T-helper 1 cell treated with Interleukin-12 subunit alpha and Interleukin-12 subunit beta and Interleukin-4 antibody, amounts not matched to agents 30 μg/mL and 1 μg/mL, for 36 hours (primary cell): Measurements from ENCODE around the gene RC3H1.

Experiments
- H3K27ac Mint-ChIP-seq: one replicate; pipeline ENCODE4 v1.8.0; 2021; ENCODE audit warnings: mild to moderate bottlenecking, mixed read lengths
- H3K27me3 Mint-ChIP-seq: one replicate; pipeline ENCODE4 v1.8.0; 2021; ENCODE audit warnings: low read depth, mixed read lengths
- H3K36me3 Mint-ChIP-seq: one replicate; pipeline ENCODE4 v1.8.0; 2021; ENCODE audit warnings: low read depth, mixed read lengths
- H3K4me1 Mint-ChIP-seq: one replicate; pipeline ENCODE4 v1.8.0; 2021; ENCODE audit warnings: low read depth, mixed read lengths
- H3K4me3 Mint-ChIP-seq: one replicate; pipeline ENCODE4 v1.8.0; 2021; ENCODE audit warnings: mild to moderate bottlenecking, moderate library complexity, mixed read lengths
- H3K9me3 Mint-ChIP-seq: one replicate; pipeline ENCODE4 v1.8.0; 2021; ENCODE audit warnings: mixed read lengths

The RC3H1 gene

DNA sequence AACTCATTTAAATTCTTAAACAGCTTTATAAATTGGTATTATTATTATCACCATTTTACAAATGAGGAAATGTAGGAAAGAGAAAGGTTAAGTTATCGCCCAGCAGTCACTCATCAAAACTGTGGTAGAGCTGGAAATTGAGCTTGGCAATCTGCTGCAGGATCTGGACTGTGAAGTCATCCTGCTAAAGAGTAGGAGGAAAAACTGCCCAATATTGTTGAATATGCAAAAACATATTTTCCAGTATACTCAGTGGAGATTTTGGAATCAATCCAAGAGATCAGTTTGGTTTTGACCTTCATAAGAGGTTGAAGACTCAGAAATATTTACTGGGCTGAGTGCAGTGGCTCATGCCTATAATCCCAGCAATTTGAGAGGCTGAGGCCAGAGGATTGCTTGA is 16.9 kb upstream of the RC3H1 start:
- no peaks in the 10 kb centered on the region for H3K4me1 Mint-ChIP-seq
- no peak overlapping the region for H3K4me3 Mint-ChIP-seq
- peaks cover 10% of the 10 kb centered on the region for H3K27me3 Mint-ChIP-seq
- H3K36me3 Mint-ChIP-seq: no peaks in the 10 kb centered on the region
- no peak overlapping the region for H3K27ac Mint-ChIP-seq
- no peaks in the 10 kb centered on the region for H3K9me3 Mint-ChIP-seq

DNA sequence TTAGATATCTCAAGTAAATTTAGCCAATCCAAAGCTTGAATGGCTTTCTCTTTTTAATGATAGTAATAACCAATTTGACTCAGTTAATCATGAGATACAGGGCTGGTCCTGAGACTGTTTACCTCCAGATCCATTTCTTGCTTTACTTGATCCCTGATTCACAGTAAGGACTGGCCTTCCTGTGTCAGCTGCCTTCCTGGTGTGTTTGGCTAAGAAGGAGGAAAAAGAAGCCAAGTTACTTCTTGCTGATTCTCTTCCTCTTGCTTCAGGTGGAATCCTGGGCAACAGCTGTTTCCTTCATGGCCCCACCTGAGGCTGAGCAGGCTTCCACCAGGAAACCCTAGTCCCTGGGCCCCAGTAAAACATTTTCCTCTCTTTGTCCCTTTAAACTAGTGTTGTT is 14.6 kb upstream of the RC3H1 start:
- H3K9me3 Mint-ChIP-seq: no peaks in the 10 kb centered on the region
- peaks cover 15% of the 10 kb centered on the region for H3K27me3 Mint-ChIP-seq
- H3K27ac Mint-ChIP-seq: no peak overlapping the region
- H3K4me1 Mint-ChIP-seq: no peaks in the 10 kb centered on the region
- no peak overlapping the region for H3K4me3 Mint-ChIP-seq
- no peaks in the 10 kb centered on the region for H3K36me3 Mint-ChIP-seq

DNA sequence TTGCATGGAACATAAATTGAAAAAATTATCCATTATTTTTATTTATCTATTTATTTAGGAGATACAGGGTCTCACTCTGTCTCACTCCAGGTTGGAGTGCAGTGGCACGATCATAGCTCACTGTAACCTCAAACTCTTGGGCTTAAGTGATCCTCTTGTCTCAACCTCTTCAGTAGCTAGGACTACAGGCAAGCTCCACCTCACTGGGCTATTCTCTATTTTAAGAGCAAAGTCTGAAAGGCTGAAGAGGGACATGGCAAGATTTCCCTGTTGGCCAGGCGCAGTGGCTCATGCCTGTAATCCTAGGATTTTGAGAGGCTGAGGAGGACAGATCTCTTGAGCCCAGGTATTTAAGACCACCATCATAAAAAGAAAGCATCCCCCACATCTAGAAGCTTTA is 14.0 kb upstream of the RC3H1 start:
- H3K27me3 Mint-ChIP-seq: peaks cover 19% of the 10 kb centered on the region
- no peak overlapping the region for H3K4me3 Mint-ChIP-seq
- H3K4me1 Mint-ChIP-seq: no peaks in the 10 kb centered on the region
- H3K36me3 Mint-ChIP-seq: no peaks in the 10 kb centered on the region
- H3K9me3 Mint-ChIP-seq: no peaks in the 10 kb centered on the region
- no peak overlapping the region for H3K27ac Mint-ChIP-seq

DNA sequence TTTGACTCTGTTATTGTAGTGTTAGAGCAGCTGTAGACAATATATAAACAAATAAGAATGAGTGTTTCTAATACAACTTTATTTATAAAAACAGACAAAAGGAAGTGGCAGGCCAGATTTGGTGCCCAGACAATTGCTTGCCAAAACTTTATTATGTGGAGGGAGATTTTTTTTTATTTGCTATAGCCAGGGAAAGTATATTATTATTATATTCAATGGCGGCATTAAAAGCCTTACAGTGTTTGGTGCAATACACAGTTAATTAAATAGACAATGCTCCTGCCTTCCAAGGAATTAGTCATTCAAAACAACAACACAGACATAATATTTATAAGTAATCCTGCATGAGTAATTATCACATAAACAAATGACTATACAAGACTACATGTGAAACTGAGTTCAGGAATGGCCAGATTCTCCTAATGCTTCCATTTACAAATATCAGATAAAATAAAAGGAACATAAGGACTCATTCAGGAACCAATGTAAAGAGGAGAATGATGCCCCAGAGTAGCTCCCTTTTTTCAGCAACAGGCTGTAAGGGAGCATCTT is 10.6 kb upstream of the RC3H1 start:
- Mint-ChIP-seq H3K27ac (no peak overlapping the region), H3K4me3 (no peak overlapping the region), H3K4me1 (no peaks in the 10 kb centered on the region), H3K9me3 (no peaks in the 10 kb centered on the region), H3K36me3 (no peaks in the 10 kb centered on the region), H3K27me3 (peaks cover 16% of the 10 kb centered on the region)

DNA sequence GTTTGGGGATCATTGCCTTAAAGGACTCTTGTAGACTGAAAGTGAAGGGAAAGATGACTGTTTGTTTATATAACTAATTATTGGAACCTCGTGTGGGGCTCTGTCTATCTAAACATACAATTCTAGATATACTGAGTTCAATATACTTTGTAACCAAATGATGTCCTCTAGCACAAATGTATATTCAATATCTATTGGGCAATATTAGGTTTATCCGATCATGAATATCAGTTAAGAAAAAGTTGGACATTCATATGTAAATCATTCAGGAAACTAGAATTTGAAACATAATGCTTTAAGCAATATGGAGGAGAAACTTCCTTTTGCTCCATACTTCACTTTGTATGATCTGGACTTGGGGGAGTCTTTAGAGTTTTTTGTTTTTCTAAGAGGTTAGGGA is 8.9 kb upstream of the RC3H1 start:
- Mint-ChIP-seq H3K4me3 (no peak overlapping the region), H3K4me1 (no peaks in the 10 kb centered on the region), H3K27ac (no peak overlapping the region), H3K36me3 (no peaks in the 10 kb centered on the region), H3K9me3 (no peaks in the 10 kb centered on the region), H3K27me3 (peaks cover 16% of the 10 kb centered on the region)

DNA sequence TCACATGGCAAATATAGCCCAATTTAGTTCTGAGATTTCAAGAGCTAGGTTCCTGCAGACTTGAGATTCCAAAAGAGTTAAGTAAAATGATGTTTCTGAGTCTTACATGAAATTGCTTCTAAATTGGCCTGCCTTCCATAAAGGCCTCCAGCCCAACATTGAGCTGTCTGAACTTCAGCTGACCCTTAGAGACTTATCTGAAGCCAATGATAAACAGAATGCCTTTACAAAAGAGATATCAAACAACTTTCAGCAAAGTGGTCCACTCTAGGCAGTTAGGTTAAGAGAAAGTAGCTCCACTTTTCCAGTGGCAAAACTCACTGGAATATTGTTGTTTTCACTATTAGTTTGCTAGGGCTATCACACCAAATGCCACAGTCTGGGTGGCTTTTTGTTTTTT is 6.3 kb upstream of the RC3H1 start:
- Mint-ChIP-seq H3K27me3 (peaks cover 8% of the 10 kb centered on the region), H3K27ac (no peak overlapping the region), H3K36me3 (no peaks in the 10 kb centered on the region), H3K4me3 (no peak overlapping the region), H3K4me1 (no peaks in the 10 kb centered on the region), H3K9me3 (no peaks in the 10 kb centered on the region)

DNA sequence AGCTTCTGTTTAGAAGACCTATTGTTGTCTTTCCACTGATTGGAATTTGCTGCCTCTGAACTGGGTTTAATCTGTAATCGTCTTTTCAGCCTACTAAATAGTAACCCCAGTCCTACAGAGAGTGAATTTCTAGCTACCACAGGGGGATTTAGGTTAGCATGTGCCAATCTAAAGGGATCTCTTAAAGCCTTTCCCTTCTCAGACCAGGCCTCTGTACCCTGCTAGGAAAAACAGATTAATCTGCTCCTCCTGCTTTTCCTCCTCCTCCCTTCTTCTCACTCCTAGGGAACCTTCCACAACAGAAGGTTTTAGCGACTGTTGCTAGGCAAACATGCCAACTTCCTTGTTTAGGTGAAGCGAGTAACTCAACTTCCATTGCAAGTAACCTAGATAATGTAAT is 1.3 kb upstream of the RC3H1 start:
- H3K27me3 Mint-ChIP-seq: no peaks in the 10 kb centered on the region
- peak overlapping the region; percentile 64 for H3K27ac Mint-ChIP-seq
- no peaks in the 10 kb centered on the region for H3K9me3 Mint-ChIP-seq
- H3K36me3 Mint-ChIP-seq: peaks cover 18% of the 10 kb centered on the region
- H3K4me1 Mint-ChIP-seq: peaks cover 35% of the 10 kb centered on the region
- peak overlapping the region; percentile 68 for H3K4me3 Mint-ChIP-seq

DNA sequence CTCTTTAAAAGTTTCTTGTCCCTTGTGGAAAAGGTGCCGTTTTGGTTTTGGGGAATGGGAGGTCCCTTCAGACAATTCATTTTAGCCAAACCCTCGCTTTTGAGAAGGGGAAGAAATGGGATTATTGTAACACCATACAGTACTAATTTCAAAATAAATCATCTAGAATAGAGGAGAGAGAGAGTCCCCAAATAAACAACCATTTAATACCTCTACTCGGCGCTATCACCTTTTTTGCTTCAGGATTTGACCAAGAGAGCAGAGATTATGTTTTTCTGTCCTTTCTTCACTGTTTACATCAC is 770 bp upstream of the RC3H1 start:
- Mint-ChIP-seq H3K4me3 (peak overlapping the region; percentile 100), H3K4me1 (peaks cover 37% of the 10 kb centered on the region), H3K9me3 (no peaks in the 10 kb centered on the region), H3K27ac (peak overlapping the region; percentile 99), H3K36me3 (peaks cover 18% of the 10 kb centered on the region), H3K27me3 (no peaks in the 10 kb centered on the region)

DNA sequence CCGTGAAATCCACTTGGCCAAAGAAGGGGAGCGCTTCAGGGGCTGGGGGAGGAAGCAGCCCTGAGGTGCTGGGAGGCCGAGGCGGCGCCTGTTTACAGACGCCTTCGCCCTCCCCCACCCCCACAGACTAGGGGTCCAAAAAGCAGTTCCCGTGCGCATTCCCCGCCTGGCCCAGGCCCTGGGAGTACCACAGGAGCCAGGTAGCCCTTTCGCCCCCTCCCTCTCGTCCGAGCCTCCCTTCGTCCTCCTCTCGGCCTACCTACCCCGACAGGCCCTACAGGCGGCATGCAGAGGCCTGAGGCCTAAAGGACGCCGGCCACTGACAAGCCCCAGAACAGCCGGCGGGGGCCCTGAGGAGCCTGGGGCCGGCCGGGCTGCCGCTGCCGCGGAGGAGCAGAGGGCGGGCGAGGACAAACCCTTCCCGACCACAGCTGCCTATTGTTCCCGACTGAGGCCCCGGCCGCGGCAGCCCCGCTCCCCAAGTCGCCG is 522 bp downstream of the RC3H1 start:
- Mint-ChIP-seq H3K36me3 (peaks cover 21% of the 10 kb centered on the region), H3K4me1 (peaks cover 43% of the 10 kb centered on the region), H3K27ac (peak overlapping the region; percentile 94), H3K4me3 (peak overlapping the region; percentile 98), H3K27me3 (no peaks in the 10 kb centered on the region), H3K9me3 (no peaks in the 10 kb centered on the region)

DNA sequence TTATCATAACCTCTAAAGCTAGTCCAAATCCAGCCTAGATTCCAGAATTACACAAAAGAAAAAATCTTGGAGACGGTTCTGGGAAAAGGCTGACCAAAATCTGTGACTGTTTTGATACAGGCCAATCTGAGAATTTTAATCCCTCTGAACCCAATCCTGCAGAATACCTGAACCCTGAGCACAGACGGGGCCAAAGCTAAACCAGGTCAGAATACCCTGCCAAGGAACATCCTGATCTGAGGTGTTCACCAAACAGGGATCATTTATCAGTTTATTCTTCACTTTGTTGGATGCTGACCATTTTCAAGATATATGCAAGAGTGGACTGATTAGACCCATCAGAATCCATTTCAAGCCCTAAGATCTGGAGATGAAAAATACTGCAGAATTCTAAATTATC is 3.6 kb downstream of the RC3H1 start:
- H3K27ac Mint-ChIP-seq: no peak overlapping the region
- H3K4me1 Mint-ChIP-seq: peaks cover 47% of the 10 kb centered on the region

DNA sequence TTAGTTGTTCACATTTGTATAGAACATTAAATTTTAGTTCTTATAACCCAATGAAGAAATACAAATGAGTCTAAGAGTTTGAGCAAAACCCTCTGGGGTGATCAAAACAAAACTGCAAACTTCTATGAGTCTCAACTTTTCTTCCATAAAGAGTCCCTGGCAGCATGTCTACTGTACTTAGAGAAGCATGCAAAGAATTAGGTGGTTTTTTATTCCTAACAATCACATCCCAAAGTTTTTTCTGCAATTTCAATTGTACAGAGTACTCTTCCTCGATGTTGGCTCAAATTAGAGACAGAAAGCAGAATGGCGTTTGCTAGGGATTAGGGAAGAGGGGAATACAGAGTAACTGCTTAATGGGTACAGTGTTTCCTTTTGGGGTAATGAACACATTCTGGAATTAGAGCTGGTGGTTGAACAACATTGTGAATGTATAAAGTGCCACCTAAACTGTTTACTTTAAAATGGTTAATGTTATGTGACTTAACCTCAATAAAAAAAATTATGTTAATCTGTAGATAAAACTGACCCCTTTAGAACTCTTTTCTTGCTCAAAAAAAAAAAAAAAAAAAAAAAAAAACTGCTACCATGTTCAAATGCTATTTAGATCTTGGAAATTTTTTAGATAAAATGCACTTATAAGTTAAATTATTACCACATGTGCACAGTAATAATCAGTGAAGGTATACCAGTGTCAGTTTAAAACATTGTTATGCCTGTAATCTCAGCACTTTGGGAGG is 4.8 kb downstream of the RC3H1 start:
- Mint-ChIP-seq H3K27me3 (no peaks in the 10 kb centered on the region), H3K36me3 (peaks cover 25% of the 10 kb centered on the region), H3K4me3 (no peak overlapping the region), H3K27ac (no peak overlapping the region), H3K4me1 (peaks cover 40% of the 10 kb centered on the region), H3K9me3 (no peaks in the 10 kb centered on the region)

More for the DNA sequence above, 3.6 kb downstream of the RC3H1 start:
- no peaks in the 10 kb centered on the region for H3K9me3 Mint-ChIP-seq
- no peak overlapping the region for H3K4me3 Mint-ChIP-seq
- peaks cover 23% of the 10 kb centered on the region for H3K36me3 Mint-ChIP-seq
- H3K27me3 Mint-ChIP-seq: no peaks in the 10 kb centered on the region

DNA sequence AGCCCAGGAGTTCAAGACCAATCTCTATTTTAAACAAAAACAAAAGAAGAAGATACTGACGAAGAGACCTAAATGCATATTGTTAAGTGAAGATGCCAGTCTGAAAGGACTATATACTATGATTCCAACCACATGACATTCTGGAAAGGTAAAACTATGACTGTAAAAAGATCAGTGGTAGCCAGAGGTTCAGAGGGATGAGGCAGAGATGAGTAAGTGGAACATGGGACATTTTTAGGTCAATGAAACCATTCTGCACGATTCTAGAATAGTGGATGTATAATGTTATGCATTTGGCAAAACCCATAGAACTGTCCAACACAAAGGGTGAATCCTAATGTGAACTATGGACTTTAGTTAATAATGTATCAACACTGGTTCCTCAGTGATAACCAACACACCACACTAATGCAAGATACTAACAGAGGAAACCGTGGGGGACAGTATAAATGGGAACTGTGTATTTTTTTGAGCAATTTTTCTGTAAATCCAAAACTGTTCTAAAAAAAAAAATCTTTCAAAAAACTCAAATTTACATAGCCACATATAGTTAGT is 8.2 kb downstream of the RC3H1 start:
- Mint-ChIP-seq H3K27me3 (no peaks in the 10 kb centered on the region), H3K4me1 (peaks cover 24% of the 10 kb centered on the region), H3K27ac (no peak overlapping the region), H3K4me3 (no peak overlapping the region), H3K9me3 (no peaks in the 10 kb centered on the region), H3K36me3 (peaks cover 19% of the 10 kb centered on the region)

DNA sequence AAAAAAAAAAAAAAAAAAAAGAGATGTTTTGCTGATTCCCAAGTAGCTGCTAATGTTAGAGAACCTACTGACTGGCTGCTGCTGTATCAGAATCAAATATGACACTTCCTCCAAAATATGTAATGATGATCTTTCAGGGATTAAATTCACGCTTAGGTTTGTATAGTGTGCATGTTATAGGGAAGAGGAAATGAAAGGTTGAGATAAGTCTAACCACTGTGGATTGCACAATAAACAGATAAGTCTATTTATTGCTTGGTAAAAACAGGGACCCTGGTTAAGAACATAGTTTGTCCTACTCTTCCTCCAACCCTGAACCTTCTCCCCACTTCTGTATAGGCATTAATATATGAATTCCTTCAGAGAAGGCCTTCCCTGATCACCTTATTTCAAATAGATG is 13.2 kb downstream of the RC3H1 start:
- no peak overlapping the region for H3K27ac Mint-ChIP-seq
- peaks cover 24% of the 10 kb centered on the region for H3K36me3 Mint-ChIP-seq
- H3K27me3 Mint-ChIP-seq: no peaks in the 10 kb centered on the region
- peaks cover 18% of the 10 kb centered on the region for H3K4me1 Mint-ChIP-seq
- H3K4me3 Mint-ChIP-seq: no peak overlapping the region
- no peaks in the 10 kb centered on the region for H3K9me3 Mint-ChIP-seq

DNA sequence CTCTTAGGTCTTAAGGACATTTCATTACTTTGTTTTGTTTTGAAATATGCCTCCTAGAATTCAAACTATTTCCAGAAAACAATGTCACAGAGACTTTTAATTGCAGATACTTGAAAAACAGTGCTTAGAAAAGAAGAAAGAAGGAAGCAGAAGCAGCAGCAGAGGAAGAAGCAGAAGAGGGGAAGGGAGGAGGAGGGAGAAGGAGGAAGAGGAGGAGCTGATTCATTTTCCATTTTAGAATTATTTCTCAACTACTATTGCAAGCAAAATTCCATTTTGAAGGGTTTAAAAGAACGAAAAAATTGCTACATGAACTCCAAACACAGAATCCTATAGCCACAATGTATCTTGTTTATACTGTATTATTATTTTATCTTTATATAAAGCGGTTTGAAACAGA is 13.9 kb downstream of the RC3H1 start:
- Mint-ChIP-seq H3K27me3 (no peaks in the 10 kb centered on the region), H3K9me3 (no peaks in the 10 kb centered on the region), H3K36me3 (peaks cover 24% of the 10 kb centered on the region), H3K4me1 (peaks cover 20% of the 10 kb centered on the region), H3K4me3 (no peak overlapping the region), H3K27ac (no peak overlapping the region)

DNA sequence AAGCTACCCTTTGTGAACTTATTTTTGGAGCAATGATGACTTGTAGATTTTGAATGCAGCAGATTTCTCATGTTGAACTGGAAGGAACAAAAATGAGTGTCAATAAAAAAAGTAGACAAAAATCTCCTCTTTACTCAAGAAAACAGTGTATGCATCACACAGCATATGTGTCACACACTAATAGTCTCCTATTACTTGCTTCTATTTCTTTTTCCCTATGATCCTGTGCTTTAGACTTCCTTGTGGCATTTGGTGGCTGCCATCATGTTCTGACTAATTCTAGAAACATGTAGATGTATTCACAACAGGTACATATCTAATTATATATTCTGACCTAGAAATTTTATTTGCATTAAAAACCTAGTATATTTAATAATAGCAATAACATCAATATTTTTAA is 14.3 kb downstream of the RC3H1 start:
- H3K27ac Mint-ChIP-seq: no peak overlapping the region
- H3K27me3 Mint-ChIP-seq: no peaks in the 10 kb centered on the region
- no peaks in the 10 kb centered on the region for H3K9me3 Mint-ChIP-seq
- H3K36me3 Mint-ChIP-seq: peaks cover 20% of the 10 kb centered on the region
- H3K4me3 Mint-ChIP-seq: no peak overlapping the region
- peaks cover 17% of the 10 kb centered on the region for H3K4me1 Mint-ChIP-seq
